ENCODE data around the gene EFNA1.

- TF ChIP-seq CTCF (IDR thresholded peaks at IDR 0.05) (no peak), POLR2A (IDR thresholded peaks at IDR 0.05) (no peak)
These were observed 17.8 kb downstream of the EFNA1 start for GRCh38 chr1:155145491-155145890.

Measured in heart left ventricle (tissue), 13 donors.